ENCODE data around the gene AHCYL1.

The AHCYL1 gene

GRCh38 chr1:109984456-109985246 lies at the start of gene AHCYL1:
AHCYL1 (plus strand) TSS chr1:109984765; CDS start chr1:109985053, 288 bp downstream.
- H3K4me3 ChIP-seq (ENCODE audit: low read depth, low read length), result peak within 1 kb of the TSS; percentile 91
- TF ChIP-seq CTCF (IDR thresholded peaks at IDR 0.05; ENCODE audit: borderline replicate concordance, insufficient read depth, low read depth, low read length), result peak; percentile 94

- TF ChIP-seq CTCF (IDR thresholded peaks at IDR 0.05; ENCODE audit: borderline replicate concordance, insufficient read depth, low read depth, low read length), result no peak
- H3K4me3 ChIP-seq (ENCODE audit: low read depth, low read length), result no peak overlapping the region
These were observed 49.1 kb upstream of the AHCYL1 start for GRCh38 chr1:109935451-109935900.

- no peak for TF ChIP-seq CTCF (IDR thresholded peaks at IDR 0.05; ENCODE audit: borderline replicate concordance, insufficient read depth, low read depth, low read length)
- H3K4me3 ChIP-seq (ENCODE audit: low read depth, low read length), result no peak overlapping the region
These were observed 46.8 kb upstream of the AHCYL1 start for GRCh38 chr1:109937738-109938137.

GRCh38 chr1:109938556-109938955 lies 46.0 kb upstream of the AHCYL1 start:
- no peak overlapping the region for H3K4me3 ChIP-seq (ENCODE audit: low read depth, low read length)
- no peak for TF ChIP-seq CTCF (IDR thresholded peaks at IDR 0.05; ENCODE audit: borderline replicate concordance, insufficient read depth, low read depth, low read length)

GRCh38 chr1:109942434-109942833 lies 42.1 kb upstream of the AHCYL1 start:
- H3K4me3 ChIP-seq (ENCODE audit: low read depth, low read length), result no peak overlapping the region
- no peak for TF ChIP-seq CTCF (IDR thresholded peaks at IDR 0.05; ENCODE audit: borderline replicate concordance, insufficient read depth, low read depth, low read length)

- TF ChIP-seq CTCF (IDR thresholded peaks at IDR 0.05; ENCODE audit: borderline replicate concordance, insufficient read depth, low read depth, low read length), result no peak
- no peak overlapping the region for H3K4me3 ChIP-seq (ENCODE audit: low read depth, low read length)
These were observed 40.0 kb upstream of the AHCYL1 start for GRCh38 chr1:109944541-109944940.

- no peak for TF ChIP-seq CTCF (IDR thresholded peaks at IDR 0.05; ENCODE audit: borderline replicate concordance, insufficient read depth, low read depth, low read length)
- H3K4me3 ChIP-seq (ENCODE audit: low read depth, low read length), result no peak overlapping the region
These were observed 38.1 kb upstream of the AHCYL1 start for GRCh38 chr1:109946511-109946910.

Data from GM12875 (cell line).